ENCODE results near the gene SVOP.

- TF ChIP-seq EGR1 (IDR thresholded peaks at IDR 0.05) (no peak), FOXM1 (IDR thresholded peaks at IDR 0.05; ENCODE audit: borderline replicate concordance, low read depth) (no peak)
Measured at GRCh38 chr12:109064143-109064542, 43.3 kb upstream of the SVOP start.

All from Ishikawa (cell line).